Large intestine (tissue), 3 donors: ENCODE data around the gene PRICKLE4. TPM values are rescaled to one million over a fixed set of nuclear protein-coding genes. Genes with fewer than 3 reads are reported as not detected.
"Not testable (repeated sequence)": the region's sequence is repeated elsewhere in the genome, so short reads cannot be mapped to it uniquely, and the experiment has no call there.

Source experiments
- DNase-seq, 2 donors: peaks; one replicate each; pipeline versions ENCODE4 v3.0.0 to v3.0.0-alpha.2; 2013
- H3K27ac ChIP-seq: one replicate; pipeline ENCODE4 v1.5.1; 2013; ENCODE audit warnings: low read length
- H3K27me3 ChIP-seq: 2 replicates; pipeline ENCODE4 v1.6.1; 2013; ENCODE audit warnings: low read length; ENCODE audit not compliant: control insufficient read depth, insufficient read depth
- H3K36me3 ChIP-seq: 2 replicates; pipeline ENCODE4 v1.6.1; 2013; ENCODE audit warnings: low read length; ENCODE audit not compliant: control insufficient read depth, insufficient read depth
- H3K4me1 ChIP-seq: one replicate; pipeline ENCODE4 v1.6.1; 2013; ENCODE audit warnings: low read length; ENCODE audit not compliant: control insufficient read depth, insufficient read depth
- H3K4me3 ChIP-seq: one replicate; pipeline ENCODE4 v1.5.1; 2013; ENCODE audit warnings: low read length
- H3K9me3 ChIP-seq: one replicate; pipeline ENCODE4 v1.6.1; 2013; ENCODE audit warnings: mild to moderate bottlenecking, low read depth, low read length, moderate library complexity; ENCODE audit not compliant: control insufficient read depth
- WGBS: methylation state at CpG from one replicate; pipeline ENCODE4 v1.1.5; 2013; ENCODE audit warnings: low lambda C conversion rate; ENCODE audit not compliant: insufficient coverage; 5-methylcytosine and 5-hydroxymethylcytosine counted together
- polyA plus RNA-seq: library from polyadenylated mRNA; unstranded; fragments of 120-200 nt; gene quantifications from one replicate; pipeline ENCODE4 v1.2.1, GENCODE V29; 2013

The PRICKLE4 gene
- polyA plus RNA-seq, 1 donor, result 3.7 TPM

GRCh38 chr6:41801380-41801779 is 20.8 kb downstream of the PRICKLE4 start:
- no peak overlapping the region for H3K27ac ChIP-seq
- DNase-seq, result no peak

GRCh38 chr6:41805830-41806774 is 25.5 kb downstream of the PRICKLE4 start:
- DNase-seq, result no peak
- Histone ChIP-seq H3K4me3 (no peak overlapping the region), H3K9me3 (no peaks in the 10 kb centered on the region), H3K36me3 (peaks cover 9% of the 10 kb centered on the region), H3K27me3 (no peaks in the 10 kb centered on the region), H3K4me1 (no peaks in the 10 kb centered on the region), H3K27ac (no peak overlapping the region)
- WGBS, result 100% methylated on average over 3 of the region's 74 CpGs

More at GRCh38 chr6:41801380-41801779, 20.8 kb downstream of the PRICKLE4 start:
- Histone ChIP-seq H3K4me3 (no peak overlapping the region), H3K27me3 (no peaks in the 10 kb centered on the region), H3K36me3 (peaks cover 17% of the 10 kb centered on the region), H3K4me1 (no peaks in the 10 kb centered on the region), H3K9me3 (no peaks in the 10 kb centered on the region)
- no CpG with 5 or more reads among the region's 2 CpGs for WGBS

- Histone ChIP-seq H3K9me3 (no peaks in the 10 kb centered on the region), H3K36me3 (no peaks in the 10 kb centered on the region), H3K27me3 (no peaks in the 10 kb centered on the region), H3K4me3 (no peak overlapping the region), H3K4me1 (no peaks in the 10 kb centered on the region), H3K27ac (no peak overlapping the region)
- WGBS, result no CpG with 5 or more reads among the region's 3 CpGs
- DNase-seq, result no peak
These were observed 30.5 kb downstream of the PRICKLE4 start for GRCh38 chr6:41811095-41811494.

GRCh38 chr6:41811946-41812345 is 31.4 kb downstream of the PRICKLE4 start:
- no CpG with 5 or more reads among the region's 13 CpGs for WGBS
- H3K4me3 ChIP-seq, H3K4me1 ChIP-seq, H3K27me3 ChIP-seq, H3K36me3 ChIP-seq, DNase-seq, H3K27ac ChIP-seq, H3K9me3 ChIP-seq: not testable (repeated sequence)

- no peaks in the 10 kb centered on the region for H3K9me3 ChIP-seq
- no peak overlapping the region for H3K27ac ChIP-seq
- WGBS, result 100% methylated on average over 2 of the region's 2 CpGs
- H3K36me3 ChIP-seq, result no peaks in the 10 kb centered on the region
- DNase-seq, result no peak
- H3K4me3 ChIP-seq, result no peak overlapping the region
- no peaks in the 10 kb centered on the region for H3K4me1 ChIP-seq
- no peaks in the 10 kb centered on the region for H3K27me3 ChIP-seq
These were observed 32.9 kb downstream of the PRICKLE4 start for GRCh38 chr6:41813469-41813868.

GRCh38 chr6:41813956-41814355 is 33.4 kb downstream of the PRICKLE4 start:
- DNase-seq, result no peak
- Histone ChIP-seq H3K27ac (no peak overlapping the region), H3K4me1 (no peaks in the 10 kb centered on the region), H3K9me3 (no peaks in the 10 kb centered on the region), H3K27me3 (no peaks in the 10 kb centered on the region), H3K4me3 (no peak overlapping the region), H3K36me3 (no peaks in the 10 kb centered on the region)
- 100% methylated on average over 2 of the region's 2 CpGs for WGBS

- Histone ChIP-seq H3K4me3 (no peak overlapping the region), H3K9me3 (no peaks in the 10 kb centered on the region), H3K27me3 (no peaks in the 10 kb centered on the region), H3K27ac (no peak overlapping the region), H3K4me1 (no peaks in the 10 kb centered on the region), H3K36me3 (no peaks in the 10 kb centered on the region)
- 80% methylated on average over 1 of the region's 4 CpGs for WGBS
- no peak for DNase-seq
These were observed 34.0 kb downstream of the PRICKLE4 start for GRCh38 chr6:41814629-41815028.

- no peak for DNase-seq
These were observed 35.0 kb downstream of the PRICKLE4 start for GRCh38 chr6:41815587-41815986.

GRCh38 chr6:41818271-41819054 is 37.9 kb downstream of the PRICKLE4 start:
- WGBS, result no CpG with 5 or more reads among the region's 4 CpGs
- Histone ChIP-seq H3K4me3 (no peak overlapping the region), H3K27me3 (no peaks in the 10 kb centered on the region), H3K27ac (no peak overlapping the region), H3K9me3 (no peaks in the 10 kb centered on the region), H3K4me1 (no peaks in the 10 kb centered on the region), H3K36me3 (no peaks in the 10 kb centered on the region)
- no peak for DNase-seq

More at GRCh38 chr6:41815587-41815986, 35.0 kb downstream of the PRICKLE4 start:
- no peaks in the 10 kb centered on the region for H3K9me3 ChIP-seq
- no peak overlapping the region for H3K4me3 ChIP-seq
- no peaks in the 10 kb centered on the region for H3K4me1 ChIP-seq
- H3K27me3 ChIP-seq, result no peaks in the 10 kb centered on the region
- H3K27ac ChIP-seq, result no peak overlapping the region
- H3K36me3 ChIP-seq, result no peaks in the 10 kb centered on the region
- WGBS, result no CpG with 5 or more reads among the region's 1 CpG

GRCh38 chr6:41821266-41821665 is 40.7 kb downstream of the PRICKLE4 start:
- Histone ChIP-seq H3K36me3 (no peaks in the 10 kb centered on the region), H3K4me1 (no peaks in the 10 kb centered on the region), H3K27ac (no peak overlapping the region), H3K4me3 (no peak overlapping the region), H3K27me3 (no peaks in the 10 kb centered on the region), H3K9me3 (no peaks in the 10 kb centered on the region)
- no peak for DNase-seq
- WGBS, result no CpG with 5 or more reads among the region's 4 CpGs
